ENCODE data around the gene GPR158. TPM values are rescaled to one million over a fixed set of nuclear protein-coding genes. Genes with fewer than 3 reads are reported as not detected.

The GPR158 gene
- total RNA-seq (2014; rRNA removed; shearing (Covaris generic)) (not detected in 2 replicates), total RNA-seq (2022) (not detected in 2 replicates), Bru-seq, nascent RNA (percentile 2 among the genes with signal in this experiment), BruChase-seq, experiment 1, labeled RNA remaining after a 6-hour chase (percentile 4 among the genes with signal in this experiment), BruChase-seq, experiment 2, labeled RNA remaining after a 2-hour chase (percentile 5 among the genes with signal in this experiment)
- long read RNA-seq = 0 reads

GRCh38 chr10:25174461-25175230 is at the start of gene GPR158:
Gene GPR158 (plus strand): TSS chr10:25175001. CDS start chr10:25175421, 420 bp downstream.
- Histone ChIP-seq H3K27ac (ENCODE audit: low read depth, low read length, poor library complexity, severe bottlenecking) (no peak within 1 kb of the TSS), H4K20me1 (ENCODE audit: insufficient read depth, low read length) (no peaks in the 10 kb centered on the region), H3K9me2 (ENCODE audit: insufficient read depth, low read length) (no peaks in the 10 kb centered on the region), H3K4me1 (ENCODE audit: insufficient read depth, low read length, poor library complexity, severe bottlenecking) (no peaks in the 10 kb centered on the region), H3K4me2 (ENCODE audit: low read length) (no peak within 1 kb of the TSS), H3K9me3 (ENCODE audit: low read length) (no peaks in the 10 kb centered on the region), H2AFZ (ENCODE audit: low read length) (no peak within 1 kb of the TSS), H3K36me3 (ENCODE audit: insufficient read depth, low read length) (no peaks in the 10 kb centered on the region), H3K4me3 (ENCODE audit: low read depth, low read length, poor library complexity, severe bottlenecking) (no peak within 1 kb of the TSS), H3K79me2 (ENCODE audit: insufficient read depth, low read depth, low read length) (no peaks in the 10 kb centered on the region)
- BruUV-seq (replicated peaks) = no TSS peak
- TF ChIP-seq CTCF (conservative IDR thresholded peaks at IDR 0.05; ENCODE audit: low read length) (no peak), EZH2phosphoT487 (IDR thresholded peaks at IDR 0.05; ENCODE audit: borderline replicate concordance, low read depth, low read length) (no peak)
- intact Hi-C loops (cut with micrococcal nuclease; ENCODE audit: unreplicated experiment) = no loop called here
- no peak for DNase-seq (ENCODE audit: low spot score)
- ChIA-PET CTCF (ENCODE audit: unreplicated experiment) (no interaction called here), POLR2A (no interaction called here)

GRCh38 chr10:25125201-25125611 is 49.6 kb upstream of the GPR158 start:
- no peak overlapping the region for H3K4me3 ChIP-seq (ENCODE audit: low read depth, low read length, poor library complexity, severe bottlenecking)
- no peaks in the 10 kb centered on the region for H3K79me2 ChIP-seq (ENCODE audit: insufficient read depth, low read depth, low read length)
- H3K9me2 ChIP-seq (ENCODE audit: insufficient read depth, low read length) = no peaks in the 10 kb centered on the region
- ChIA-PET POLR2A (no interaction called here), CTCF (ENCODE audit: unreplicated experiment) (no interaction called here)
- intact Hi-C loops (cut with micrococcal nuclease; ENCODE audit: unreplicated experiment) = no loop called here
- no peak overlapping the region for H3K27ac ChIP-seq (ENCODE audit: low read depth, low read length, poor library complexity, severe bottlenecking)
- H4K20me1 ChIP-seq (ENCODE audit: insufficient read depth, low read length) = no peaks in the 10 kb centered on the region
- no TSS peak for BruUV-seq (replicated peaks)
- no peaks in the 10 kb centered on the region for H3K9me3 ChIP-seq (ENCODE audit: low read length)
- no peaks in the 10 kb centered on the region for H3K36me3 ChIP-seq (ENCODE audit: insufficient read depth, low read length)
- no peak for DNase-seq (ENCODE audit: low spot score)
- H3K4me1 ChIP-seq (ENCODE audit: insufficient read depth, low read length, poor library complexity, severe bottlenecking) = no peaks in the 10 kb centered on the region
- TF ChIP-seq EZH2phosphoT487 (IDR thresholded peaks at IDR 0.05; ENCODE audit: borderline replicate concordance, low read depth, low read length) (no peak), CTCF (conservative IDR thresholded peaks at IDR 0.05; ENCODE audit: low read length) (no peak)
- H3K4me2 ChIP-seq (ENCODE audit: low read length) = no peak overlapping the region
- H2AFZ ChIP-seq (ENCODE audit: low read length) = no peak overlapping the region

GRCh38 chr10:25129592-25129991 is 45.2 kb upstream of the GPR158 start:
- ChIA-PET POLR2A (no interaction called here), CTCF (ENCODE audit: unreplicated experiment) (no interaction called here)
- H3K79me2 ChIP-seq (ENCODE audit: insufficient read depth, low read depth, low read length) = no peaks in the 10 kb centered on the region
- intact Hi-C loops (cut with micrococcal nuclease; ENCODE audit: unreplicated experiment) = no loop called here
- no peaks in the 10 kb centered on the region for H3K9me2 ChIP-seq (ENCODE audit: insufficient read depth, low read length)
- no TSS peak for BruUV-seq (replicated peaks)
- H3K4me1 ChIP-seq (ENCODE audit: insufficient read depth, low read length, poor library complexity, severe bottlenecking) = no peaks in the 10 kb centered on the region
- no peaks in the 10 kb centered on the region for H4K20me1 ChIP-seq (ENCODE audit: insufficient read depth, low read length)
- H3K27ac ChIP-seq (ENCODE audit: low read depth, low read length, poor library complexity, severe bottlenecking) = no peak overlapping the region
- H3K36me3 ChIP-seq (ENCODE audit: insufficient read depth, low read length) = no peaks in the 10 kb centered on the region
- no peak for DNase-seq (ENCODE audit: low spot score)
- no peak for TF ChIP-seq EZH2phosphoT487 (IDR thresholded peaks at IDR 0.05; ENCODE audit: borderline replicate concordance, low read depth, low read length)
- TF ChIP-seq CTCF (conservative IDR thresholded peaks at IDR 0.05; ENCODE audit: low read length) = no peak
- H3K4me3 ChIP-seq (ENCODE audit: low read depth, low read length, poor library complexity, severe bottlenecking) = no peak overlapping the region
- H3K4me2 ChIP-seq (ENCODE audit: low read length) = no peak overlapping the region
- H3K9me3 ChIP-seq (ENCODE audit: low read length) = no peaks in the 10 kb centered on the region
- H2AFZ ChIP-seq (ENCODE audit: low read length) = no peak overlapping the region

Measured in OCI-LY7 (cell line).